ENCODE measurements around the gene CD1E. TPM values are rescaled to one million over a fixed set of nuclear protein-coding genes. Genes with fewer than 3 reads are reported as not detected.

CD1E gene
- polyA plus RNA-seq, 1 of the 3 experiments (the other 2 are of a cell fraction) = not detected

DNA sequence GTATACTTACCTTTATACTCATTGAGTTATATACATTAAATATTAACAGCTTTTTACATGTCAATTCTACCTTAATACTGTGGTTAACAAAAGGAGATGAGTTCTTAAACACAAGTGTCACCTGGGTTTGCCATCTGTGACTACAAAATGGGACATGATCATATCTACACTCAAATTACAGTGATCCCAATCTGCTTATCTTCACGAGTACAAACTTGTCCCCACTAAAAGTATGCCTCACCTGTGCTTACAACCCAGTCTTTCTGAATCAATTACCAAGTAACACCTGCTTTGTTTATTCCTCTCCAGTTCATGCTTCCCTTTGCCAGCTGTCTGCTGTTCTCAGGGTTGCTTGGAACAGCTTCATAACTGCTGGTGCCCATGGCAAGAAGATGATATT lies 8.8 kb downstream of the CD1E start:
- Histone ChIP-seq H3K9ac (no peak overlapping the region), H3K27me3 (ENCODE audit: insufficient read depth) (no peaks in the 10 kb centered on the region), H3K9me2 (no peaks in the 10 kb centered on the region), H3K36me3 (replicated peaks in 1 of 2; ENCODE audit: control insufficient read depth in 1 of 2, insufficient read depth in 2 of 2, low read length in 1 of 2) (no peaks in the 10 kb centered on the region), H3K4me3 (ENCODE audit: low read depth in 2 of 2, low read length in 1 of 2) (no peak overlapping the region), H4K20me1 (ENCODE audit: insufficient read depth) (no peaks in the 10 kb centered on the region), H3K9me3 (no peaks in the 10 kb centered on the region), H3K79me2 (ENCODE audit: insufficient read depth) (no peaks in the 10 kb centered on the region), H2AFZ (ENCODE audit: low read depth) (no peak overlapping the region), H3K4me2 (no peak overlapping the region), H3K27ac (ENCODE audit: low read depth in 2 of 2, low read length in 1 of 2) (no peak overlapping the region), H3K4me1 (ENCODE audit: control insufficient read depth in 1 of 2, insufficient read depth in 2 of 2, low read depth in 1 of 2, low read length in 1 of 2) (no peaks in the 10 kb centered on the region), H3F3A (replicated peaks; ENCODE audit: insufficient read depth) (no peaks in the 10 kb centered on the region)
- no peak for TF ChIP-seq FOXM1 (IDR thresholded peaks at IDR 0.05; ENCODE audit: low read depth)
- TF ChIP-seq GATA2 (CRISPR knock-in tag; IDR thresholded peaks at IDR 0.05) = no peak
- no peak for TF ChIP-seq MAX (IDR thresholded peaks at IDR 0.05; ENCODE audit: low read depth)
- TF ChIP-seq USF2 (IDR thresholded peaks at IDR 0.05; ENCODE audit: borderline replicate concordance, low read depth, low read length) = no peak
- no peak for TF ChIP-seq NFIC (IDR thresholded peaks at IDR 0.05; ENCODE audit: borderline replicate concordance)
- TF ChIP-seq SMC3 (IDR thresholded peaks at IDR 0.05; ENCODE audit: low read depth, low read length) = no peak
- TF ChIP-seq NRF1 (IDR thresholded peaks at IDR 0.05; ENCODE audit: low read depth, low read length) = no peak
- no peak for TF ChIP-seq JUND (IDR thresholded peaks at IDR 0.05)
- no peak for TF ChIP-seq ELF1 (IDR thresholded peaks at IDR 0.05)
- TF ChIP-seq EP300 (IDR thresholded peaks at IDR 0.05; ENCODE audit: borderline replicate concordance in 1 of 2, low read depth in 1 of 2, low read length in 1 of 2) = no peak
- TF ChIP-seq, protein P1, sequence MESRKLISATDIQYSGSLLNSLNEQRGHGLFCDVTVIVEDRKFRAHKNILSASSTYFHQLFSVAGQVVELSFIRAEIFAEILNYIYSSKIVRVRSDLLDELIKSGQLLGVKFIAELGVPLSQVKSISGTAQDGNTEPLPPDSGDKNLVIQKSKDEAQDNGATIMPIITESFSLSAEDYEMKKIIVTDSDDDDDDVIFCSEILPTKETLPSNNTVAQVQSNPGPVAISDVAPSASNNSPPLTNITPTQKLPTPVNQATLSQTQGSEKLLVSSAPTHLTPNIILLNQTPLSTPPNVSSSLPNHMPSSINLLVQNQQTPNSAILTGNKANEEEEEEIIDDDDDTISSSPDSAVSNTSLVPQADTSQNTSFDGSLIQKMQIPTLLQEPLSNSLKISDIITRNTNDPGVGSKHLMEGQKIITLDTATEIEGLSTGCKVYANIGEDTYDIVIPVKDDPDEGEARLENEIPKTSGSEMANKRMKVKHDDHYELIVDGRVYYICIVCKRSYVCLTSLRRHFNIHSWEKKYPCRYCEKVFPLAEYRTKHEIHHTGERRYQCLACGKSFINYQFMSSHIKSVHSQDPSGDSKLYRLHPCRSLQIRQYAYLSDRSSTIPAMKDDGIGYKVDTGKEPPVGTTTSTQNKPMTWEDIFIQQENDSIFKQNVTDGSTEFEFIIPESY (IDR thresholded peaks at IDR 0.05; ENCODE audit: borderline replicate concordance, low read depth) = no peak
- no peak for TF ChIP-seq REST (IDR thresholded peaks at IDR 0.05; ENCODE audit: low read depth, low read length)
- no peak for TF ChIP-seq CHD2 (IDR thresholded peaks at IDR 0.05; ENCODE audit: low read length, partially characterized antibody)
- no peak for TF ChIP-seq MEF2A (IDR thresholded peaks at IDR 0.05; ENCODE audit: borderline replicate concordance, low read depth)
- no peak for DNase-seq
- WGBS (ENCODE audit: low lambda C conversion rate) = 0% methylated on average over 1 of the region's 1 CpG
- CTCF ChIA-PET = no interaction called here
- POLR2A ChIA-PET = no interaction called here
